MG63 (cell line): ENCODE results near the gene ASB4. TPM values are rescaled to one million over a fixed set of nuclear protein-coding genes. Genes with fewer than 3 reads are reported as not detected.

Experiments
- total RNA-seq: library from RNA; depleted of rRNA; stranded (reverse); fragments of >200 nt; shearing (Covaris generic); gene quantifications from 2 replicates; pipeline ENCODE4 v1.2.3, GENCODE V29; 2014; ENCODE audit warnings: low replicate concordance; rRNA removed

Gene ASB4
- total RNA-seq, 1 experiment from 2014 or later, result not detected

Other genes with a start within 250 kb of the ASB4 start
- not detected in 2 replicates for gene PON1, start 161.4 kb upstream of the ASB4 start, total RNA-seq
- gene PON3, start 89.6 kb upstream of the ASB4 start, total RNA-seq, result not detected in 2 replicates
- gene PON2, start 50.9 kb upstream of the ASB4 start, total RNA-seq, result 38.7 and 104 TPM in 2 replicates
- 0.33 and 0.84 TPM in 2 replicates for gene PDK4, start 110.6 kb downstream of the ASB4 start, total RNA-seq